Activated T-helper 1 cell treated with anti-CD3 and anti-CD28 coated beads, Interleukin-2, amount 50 U/mL, for 16 hours (primary cell): Measurements from ENCODE around the gene MYO19.

Experiments
- DNase-seq, 2 donors: peaks; one replicate each; pipeline ENCODE4 v3.0.0-alpha.2; 2020; ENCODE audit warnings: low read depth in 1 of 2, low spot score in 1 of 2

Gene MYO19, protein sequence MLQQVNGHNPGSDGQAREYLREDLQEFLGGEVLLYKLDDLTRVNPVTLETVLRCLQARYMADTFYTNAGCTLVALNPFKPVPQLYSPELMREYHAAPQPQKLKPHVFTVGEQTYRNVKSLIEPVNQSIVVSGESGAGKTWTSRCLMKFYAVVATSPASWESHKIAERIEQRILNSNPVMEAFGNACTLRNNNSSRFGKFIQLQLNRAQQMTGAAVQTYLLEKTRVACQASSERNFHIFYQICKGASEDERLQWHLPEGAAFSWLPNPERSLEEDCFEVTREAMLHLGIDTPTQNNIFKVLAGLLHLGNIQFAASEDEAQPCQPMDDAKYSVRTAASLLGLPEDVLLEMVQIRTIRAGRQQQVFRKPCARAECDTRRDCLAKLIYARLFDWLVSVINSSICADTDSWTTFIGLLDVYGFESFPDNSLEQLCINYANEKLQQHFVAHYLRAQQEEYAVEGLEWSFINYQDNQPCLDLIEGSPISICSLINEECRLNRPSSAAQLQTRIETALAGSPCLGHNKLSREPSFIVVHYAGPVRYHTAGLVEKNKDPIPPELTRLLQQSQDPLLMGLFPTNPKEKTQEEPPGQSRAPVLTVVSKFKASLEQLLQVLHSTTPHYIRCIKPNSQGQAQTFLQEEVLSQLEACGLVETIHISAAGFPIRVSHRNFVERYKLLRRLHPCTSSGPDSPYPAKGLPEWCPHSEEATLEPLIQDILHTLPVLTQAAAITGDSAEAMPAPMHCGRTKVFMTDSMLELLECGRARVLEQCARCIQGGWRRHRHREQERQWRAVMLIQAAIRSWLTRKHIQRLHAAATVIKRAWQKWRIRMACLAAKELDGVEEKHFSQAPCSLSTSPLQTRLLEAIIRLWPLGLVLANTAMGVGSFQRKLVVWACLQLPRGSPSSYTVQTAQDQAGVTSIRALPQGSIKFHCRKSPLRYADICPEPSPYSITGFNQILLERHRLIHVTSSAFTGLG

DNA sequence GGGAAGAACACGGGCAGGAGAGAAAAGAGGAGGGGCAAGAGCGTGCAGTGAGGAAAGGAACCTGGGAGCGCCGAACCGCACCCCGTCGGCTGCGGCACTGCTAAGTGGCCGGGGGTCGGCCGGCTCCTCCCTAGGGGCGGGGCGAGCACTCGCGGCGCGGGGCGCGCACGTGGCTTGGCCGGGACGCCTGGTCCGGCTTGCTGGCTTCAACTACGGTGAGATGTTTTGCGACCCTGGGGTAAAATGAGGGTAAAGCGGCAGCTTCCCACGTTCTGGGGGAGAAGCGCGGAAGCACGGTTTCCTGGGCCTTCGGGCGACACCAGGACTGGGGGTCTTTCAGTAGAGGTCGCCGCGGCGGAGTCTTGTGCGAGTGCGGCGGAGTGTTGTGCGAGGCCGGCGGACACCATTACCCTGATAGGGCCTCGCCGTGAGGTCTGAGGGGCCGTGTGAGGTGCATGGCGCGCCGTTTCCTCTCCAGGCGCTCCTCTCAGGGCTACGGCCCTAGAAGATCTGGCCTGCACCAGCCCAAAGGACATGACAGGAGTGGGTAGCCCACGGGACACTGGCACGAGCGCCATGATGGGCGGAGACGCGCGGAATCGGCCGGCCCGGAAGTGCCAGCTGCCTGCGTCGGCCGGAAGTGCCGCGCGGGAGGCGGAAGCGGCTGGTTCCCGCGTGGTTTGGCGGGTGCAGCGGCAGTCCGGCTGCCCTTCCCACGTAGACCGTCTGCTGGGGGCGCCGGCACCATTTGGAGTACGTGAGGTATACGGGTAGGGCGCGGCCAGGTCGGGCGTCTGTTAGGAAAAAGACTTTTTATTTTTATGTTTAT lies at the start of gene MYO19, which contains the start of gene PIGW:
TSS of gene MYO19 (minus strand) at position 29 of the 829 bp plus-strand sequence. CDS start 2,330 bp downstream, outside the sequence.
TSS of gene PIGW (plus strand) at position 148 of the 829 bp plus-strand sequence. CDS start 2,115 bp downstream, outside the sequence.
- peak; percentile 68 to 84 for DNase-seq

DNA sequence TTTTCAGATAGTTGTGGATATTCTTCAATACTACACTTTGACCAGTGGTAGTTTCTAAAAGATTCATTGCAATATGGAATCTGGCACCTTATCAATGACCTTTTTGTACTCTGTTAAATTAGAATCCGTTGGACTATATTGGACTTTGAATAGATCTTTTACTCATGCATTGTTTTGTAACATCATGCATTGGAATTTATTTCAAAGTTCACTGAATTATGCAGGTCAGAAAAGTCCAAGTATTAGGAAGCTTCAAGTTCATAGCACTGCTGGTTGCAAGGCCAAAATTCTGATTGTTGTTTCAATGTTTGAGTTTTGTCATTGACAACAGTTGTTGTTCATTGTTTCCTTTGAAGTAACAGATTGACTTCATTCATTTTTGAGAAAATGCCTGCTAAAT lies 49.1 kb upstream of the MYO19 start:
- DNase-seq: no peak

DNA sequence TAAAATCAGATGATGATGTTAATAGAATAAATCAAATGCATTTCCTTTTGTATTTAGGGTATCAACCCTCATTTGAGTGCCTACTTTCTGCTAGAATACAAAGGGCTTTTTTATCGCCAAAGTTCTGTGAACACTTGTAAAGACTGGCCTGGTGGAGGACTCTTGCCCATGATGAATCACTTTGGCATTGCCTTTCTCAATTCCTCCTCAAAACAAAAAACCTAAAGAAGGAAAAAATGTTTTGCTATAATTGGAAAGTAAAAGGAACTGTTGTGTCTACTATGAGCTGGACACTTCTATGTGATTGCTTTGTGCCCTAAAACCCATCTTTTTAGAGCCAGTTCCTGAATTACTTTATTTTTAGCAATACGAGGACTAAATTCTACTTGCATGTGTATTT lies 44.0 kb upstream of the MYO19 start:
- DNase-seq: no peak

DNA sequence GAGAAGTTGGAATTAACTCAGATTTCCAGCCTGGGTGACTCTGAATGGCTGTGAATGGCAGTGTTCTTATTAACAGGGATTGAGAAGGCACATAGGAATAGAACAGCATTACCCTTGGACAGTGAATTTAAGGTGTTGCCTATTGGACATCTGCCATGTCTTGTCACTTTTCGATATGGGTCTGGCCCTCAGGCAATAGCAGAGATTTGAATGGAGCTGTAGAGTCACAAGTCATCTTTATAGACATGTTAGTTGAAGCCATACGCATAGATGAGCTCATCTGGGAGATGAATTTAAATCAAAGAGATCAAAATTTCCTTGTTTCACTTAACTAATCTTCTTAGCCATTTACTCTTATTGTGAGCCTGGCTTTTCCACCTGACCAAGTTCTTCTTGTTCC lies 42.1 kb upstream of the MYO19 start:
- DNase-seq: no peak

DNA sequence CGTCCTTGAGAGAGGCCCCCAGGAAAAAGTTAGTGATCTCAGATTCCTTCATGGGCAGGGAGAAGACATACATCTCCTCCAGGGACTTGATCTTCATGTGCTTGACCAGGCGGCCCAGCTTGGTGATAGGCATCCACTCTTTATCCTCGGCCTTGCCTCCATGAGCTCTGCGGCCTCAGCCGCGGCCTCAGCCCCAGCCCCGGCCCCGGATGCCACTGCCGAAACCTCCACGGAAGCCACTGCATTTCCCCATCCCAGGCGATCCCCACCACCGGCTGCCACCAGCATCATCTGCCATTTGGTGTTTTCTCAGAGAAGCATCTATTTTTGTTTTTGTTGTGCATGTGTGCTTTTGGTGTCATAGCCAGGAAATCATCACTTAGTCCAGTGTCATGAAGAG lies 40.4 kb upstream of the MYO19 start:
- DNase-seq: no peak

DNA sequence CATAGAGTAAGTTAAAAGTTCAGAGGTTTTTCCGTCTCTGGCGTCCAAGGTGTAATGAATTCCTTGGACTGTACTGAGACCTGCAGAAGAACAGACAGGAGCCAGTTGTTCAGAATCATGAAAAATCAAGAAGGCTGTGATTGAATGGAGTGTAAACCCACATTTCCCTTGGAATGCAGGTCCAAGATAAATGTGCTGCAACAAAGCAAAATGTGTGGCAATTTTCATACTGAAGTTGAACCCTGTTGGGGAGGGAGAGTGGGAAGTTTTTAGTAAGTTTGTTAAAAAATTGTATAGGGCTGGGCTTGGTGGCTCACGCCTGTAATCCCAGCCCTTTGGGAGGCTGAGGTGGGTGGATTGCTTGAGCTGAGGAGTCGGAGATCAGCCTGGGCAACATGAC lies 31.4 kb upstream of the MYO19 start:
- no peak for DNase-seq

DNA sequence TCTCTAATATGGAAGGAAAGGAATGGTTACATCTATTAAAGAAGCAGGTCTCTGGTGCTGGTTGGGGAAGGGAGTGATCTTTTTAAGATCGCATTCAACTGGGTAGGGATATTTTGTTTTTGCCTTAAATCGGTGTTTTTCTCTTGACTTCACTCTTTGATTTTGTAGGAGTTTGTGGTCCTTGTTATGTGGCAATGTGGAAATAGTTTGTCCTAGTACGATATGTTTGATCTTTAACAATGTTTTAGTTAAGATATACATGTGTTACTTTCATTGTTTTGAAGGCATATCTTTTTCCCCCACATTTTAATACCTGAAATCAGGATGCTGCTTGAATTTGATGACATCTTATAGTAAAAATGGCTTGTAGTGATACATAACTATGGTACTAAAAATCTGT lies 18.8 kb upstream of the MYO19 start:
- no peak for DNase-seq

DNA sequence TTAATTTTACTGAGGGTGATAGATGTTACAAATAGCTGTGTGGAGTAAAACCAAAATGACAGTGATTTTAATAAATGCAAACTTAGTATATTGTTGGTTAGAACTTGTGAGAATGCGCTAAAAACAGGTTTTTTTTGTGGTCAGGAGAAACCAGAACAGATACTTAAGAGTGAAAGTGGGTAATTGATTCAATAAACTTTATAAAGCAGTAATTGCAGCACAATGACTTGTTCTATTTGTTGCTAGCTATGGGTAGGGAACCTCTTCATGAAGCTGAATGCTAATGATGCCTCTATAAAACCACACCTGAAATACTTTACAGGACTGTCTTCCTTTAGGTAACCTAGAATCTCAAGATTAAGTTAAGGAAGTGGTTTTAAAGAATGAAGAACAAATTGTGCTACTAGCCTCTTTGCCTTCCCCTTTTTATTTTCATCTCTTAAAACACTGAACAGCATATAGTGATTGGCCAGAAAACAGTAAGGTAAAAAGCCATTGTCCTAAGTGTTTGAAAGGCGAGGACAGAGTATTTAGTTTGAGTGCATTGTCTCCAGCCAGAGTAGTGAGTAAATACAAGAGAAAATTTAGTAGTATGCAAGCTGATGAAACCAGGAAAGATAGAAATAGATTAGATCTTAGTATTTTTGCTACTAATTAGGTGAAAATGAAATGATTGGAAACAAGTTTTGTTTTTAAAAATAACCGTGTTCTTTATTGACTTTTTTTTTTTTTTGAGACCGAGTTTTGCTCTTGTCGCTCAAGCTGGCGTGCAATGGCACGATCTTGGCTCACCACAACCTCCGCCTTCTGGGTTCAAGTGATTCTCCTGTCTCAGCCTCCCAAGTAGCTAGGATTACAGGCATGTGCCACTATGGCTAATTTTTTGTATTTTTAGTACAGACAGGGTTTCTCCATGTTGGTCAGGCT lies 16.1 kb upstream of the MYO19 start:
- no peak for DNase-seq

DNA sequence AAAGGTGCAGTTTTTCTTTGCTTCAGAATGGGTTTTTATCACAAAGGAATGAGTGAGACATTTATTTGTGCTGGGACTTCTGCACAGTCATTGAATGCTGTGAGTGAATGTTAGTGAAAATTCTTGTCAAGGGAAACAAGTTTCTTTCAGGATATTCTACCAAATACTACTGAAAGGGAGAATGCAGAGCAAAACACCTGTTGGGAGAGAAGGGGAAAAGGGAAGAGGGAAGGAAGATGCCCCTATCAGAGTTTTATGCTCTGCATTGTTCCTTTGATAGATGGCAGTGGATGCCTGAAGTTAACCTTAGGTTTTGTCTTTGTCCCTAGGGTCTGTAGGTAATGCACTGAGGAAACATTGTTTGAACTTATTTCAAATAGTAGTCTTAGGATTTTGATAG lies 13.1 kb upstream of the MYO19 start:
- DNase-seq: no peak

DNA sequence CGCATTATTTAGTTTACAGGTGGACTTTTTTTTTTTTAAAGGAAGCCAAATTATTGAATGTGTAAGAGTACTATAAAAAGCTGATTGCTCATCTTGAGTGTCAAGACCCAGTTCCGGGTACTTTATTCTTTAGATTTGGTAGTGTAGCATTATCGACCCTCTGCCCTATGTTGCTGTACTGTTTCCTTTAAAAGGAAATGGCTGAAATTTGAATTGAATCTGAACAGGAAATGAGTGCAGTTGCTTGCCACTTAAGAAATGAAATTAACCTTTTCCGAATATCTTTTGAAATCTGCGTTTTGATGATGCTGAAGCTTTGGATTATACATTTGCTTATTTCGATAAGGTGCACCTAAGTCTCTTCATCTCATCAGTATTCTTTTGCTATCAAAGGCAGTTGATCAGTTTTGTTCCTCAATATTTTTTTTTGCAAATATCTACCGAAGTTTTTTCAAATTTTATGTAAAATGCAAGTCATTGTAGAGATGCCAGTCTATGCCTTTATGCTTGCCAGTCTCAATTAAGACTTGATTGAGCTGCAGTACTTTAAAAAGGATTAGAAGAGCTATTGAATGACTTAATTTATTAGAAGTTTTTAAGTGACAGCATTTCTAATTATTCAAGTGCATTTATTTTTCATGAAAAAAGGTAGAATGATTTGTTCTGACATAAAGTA lies 11.9 kb upstream of the MYO19 start:
- no peak for DNase-seq

DNA sequence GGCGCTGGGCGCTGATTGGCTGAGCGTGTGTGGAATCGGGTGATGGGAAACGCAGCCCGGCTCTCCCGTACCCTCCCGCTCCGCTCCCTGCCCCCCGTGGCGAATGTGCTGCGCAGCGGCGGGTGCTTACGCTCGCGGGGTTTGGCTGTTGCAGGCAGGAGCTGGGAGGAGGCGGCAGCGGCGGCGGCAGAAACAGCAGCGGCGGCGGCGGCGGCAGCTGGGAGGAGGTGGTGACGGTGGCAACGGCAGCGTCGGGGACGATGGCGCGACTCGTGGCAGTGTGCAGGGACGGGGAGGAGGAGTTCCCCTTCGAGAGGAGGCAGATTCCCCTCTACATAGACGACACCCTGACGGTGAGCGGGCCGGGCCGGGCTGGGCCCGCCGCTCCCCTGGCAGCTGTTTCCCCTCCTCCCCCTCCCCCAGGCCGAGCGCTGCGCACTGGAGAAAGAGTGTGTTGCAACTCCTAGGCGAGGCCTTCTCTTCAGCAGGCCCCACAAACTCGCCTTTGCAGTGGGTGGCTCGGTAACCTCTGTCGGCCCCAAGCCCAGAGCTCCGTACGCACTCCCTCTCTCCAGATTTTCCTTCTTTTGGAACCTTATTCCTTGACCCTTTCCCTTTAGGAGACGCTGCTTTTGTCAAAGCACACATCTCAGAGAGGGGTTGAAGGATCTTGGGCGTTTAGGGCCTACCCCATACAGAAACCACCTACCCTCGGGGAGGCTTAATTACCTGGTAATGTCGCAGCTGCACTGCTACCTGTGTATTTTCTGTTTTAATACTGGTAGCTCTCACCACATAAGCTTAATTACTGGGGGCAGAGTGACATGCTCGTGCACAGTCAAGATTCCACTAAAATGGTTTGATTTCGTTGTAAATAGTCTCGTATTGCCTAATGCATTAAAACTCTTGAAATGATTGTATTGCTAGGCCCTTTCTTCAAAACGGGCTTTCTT lies 11.1 kb upstream of the MYO19 start:
- DNase-seq: peak; percentile 95

DNA sequence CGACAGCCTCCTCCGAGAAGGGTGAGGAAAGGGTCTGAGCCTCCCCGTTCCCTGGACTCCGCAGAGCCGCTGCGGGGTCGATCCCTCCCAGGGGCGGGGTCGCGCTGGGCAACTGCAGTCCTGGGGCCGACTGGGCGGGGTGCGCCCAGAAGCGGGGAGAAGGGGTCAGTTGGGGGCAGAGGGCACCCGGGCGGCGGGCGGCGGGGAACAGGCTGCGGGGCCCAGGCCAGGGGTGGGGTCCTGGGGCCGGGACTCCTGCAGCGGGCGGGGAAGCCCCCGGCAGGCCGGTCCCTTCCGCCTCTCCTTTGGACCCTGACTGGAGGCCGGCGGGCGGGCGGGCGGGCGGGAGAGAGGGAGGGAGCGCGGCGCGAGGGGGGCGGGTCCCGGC lies 10.4 kb upstream of the MYO19 start:
- DNase-seq: no peak

DNA sequence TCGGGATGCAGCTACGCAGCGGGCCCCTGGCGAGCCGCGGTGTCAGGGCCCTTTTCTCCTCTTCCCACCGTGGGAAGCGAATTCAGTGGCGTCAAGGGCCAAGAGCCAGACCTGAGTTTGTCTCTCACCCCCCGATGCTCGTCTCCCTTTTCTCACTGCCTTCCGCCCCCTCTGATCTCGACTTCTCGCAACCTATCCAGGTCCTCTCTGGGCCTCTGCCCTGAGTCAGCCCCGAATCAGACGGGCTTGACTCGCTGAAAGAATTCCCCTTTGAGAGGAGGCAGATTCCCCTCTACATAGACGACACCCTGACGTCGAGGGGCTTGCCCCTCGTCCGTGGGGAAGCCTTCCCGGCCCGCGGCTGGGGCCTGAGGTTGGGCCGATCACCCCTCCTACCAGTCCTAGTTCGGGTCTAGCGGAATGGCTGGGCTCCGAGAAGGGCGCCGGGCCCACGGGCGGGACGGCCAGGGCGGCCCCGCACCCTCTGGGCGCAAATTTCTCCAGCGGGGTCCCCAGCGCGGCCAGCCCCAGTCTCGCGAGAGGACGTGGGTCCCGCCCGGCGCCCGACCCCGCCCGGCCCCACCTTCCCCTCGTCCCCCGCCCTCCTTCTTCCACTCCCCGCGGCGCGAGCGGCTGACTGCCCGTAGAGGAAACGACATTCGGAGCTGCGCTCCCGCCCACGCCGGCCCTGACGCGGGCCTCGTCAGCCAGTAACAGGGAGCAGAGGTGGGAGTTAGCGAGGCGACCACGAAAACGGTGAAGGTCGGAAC lies 9.8 kb upstream of the MYO19 start, which contains the start of gene GGNBP2:
TSS of gene GGNBP2 (plus strand) at position 613 of the 770 bp plus-strand sequence. CDS start 806 bp downstream, outside the sequence.
- DNase-seq: peak; percentile 83 to 87

DNA sequence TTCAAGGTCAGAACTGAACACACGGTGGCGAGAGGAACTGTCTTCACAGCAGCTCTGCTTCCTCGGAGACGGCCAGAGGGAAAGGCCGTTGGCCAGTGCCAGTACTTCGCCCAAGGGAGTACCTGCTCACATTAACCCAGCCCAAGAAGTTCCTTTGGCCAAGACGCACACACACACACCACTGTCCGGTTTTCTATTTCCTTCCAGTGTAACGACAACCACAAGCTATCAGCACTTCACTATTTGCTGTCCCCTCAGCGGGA lies 9.3 kb upstream of the MYO19 start:
- DNase-seq: no peak

DNA sequence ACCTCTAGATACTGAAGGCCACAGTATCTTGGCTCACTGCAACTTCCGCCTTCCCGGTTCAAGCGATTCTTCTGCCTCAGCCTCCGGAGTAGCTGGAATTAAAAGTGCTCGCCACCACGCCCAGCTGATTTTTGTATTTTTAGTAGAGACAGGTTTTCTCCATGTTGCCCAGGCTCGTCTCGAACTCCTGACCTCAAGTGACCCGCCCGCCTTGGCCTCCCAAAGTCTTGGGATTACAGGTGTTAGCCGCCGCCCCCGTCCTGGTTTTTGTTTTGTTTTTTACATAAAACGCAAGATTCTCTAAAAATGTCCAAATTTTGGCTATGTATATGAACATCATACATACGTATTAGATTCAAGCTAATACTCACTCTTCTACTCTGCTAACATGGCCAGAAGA lies 8.1 kb upstream of the MYO19 start:
- no peak for DNase-seq

DNA sequence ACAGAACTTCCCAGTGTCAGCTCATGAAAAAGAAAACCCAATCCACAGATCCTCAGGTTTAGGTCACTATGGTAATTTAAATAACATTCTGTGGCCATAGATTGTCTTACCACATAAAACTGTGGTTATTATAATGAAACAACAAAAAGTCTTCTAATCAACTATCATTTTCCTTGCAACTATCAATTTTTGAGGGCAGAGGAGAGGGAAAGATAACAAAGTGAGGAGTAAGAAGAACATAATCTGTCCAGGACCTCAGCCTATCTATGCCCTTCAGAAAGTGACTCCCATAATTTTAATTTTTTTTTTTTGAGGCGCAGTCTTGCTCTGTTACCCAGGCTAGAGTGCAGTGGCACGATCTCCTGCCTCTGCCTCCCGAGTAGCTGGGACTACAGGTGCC lies 6.0 kb upstream of the MYO19 start:
- DNase-seq: no peak

DNA sequence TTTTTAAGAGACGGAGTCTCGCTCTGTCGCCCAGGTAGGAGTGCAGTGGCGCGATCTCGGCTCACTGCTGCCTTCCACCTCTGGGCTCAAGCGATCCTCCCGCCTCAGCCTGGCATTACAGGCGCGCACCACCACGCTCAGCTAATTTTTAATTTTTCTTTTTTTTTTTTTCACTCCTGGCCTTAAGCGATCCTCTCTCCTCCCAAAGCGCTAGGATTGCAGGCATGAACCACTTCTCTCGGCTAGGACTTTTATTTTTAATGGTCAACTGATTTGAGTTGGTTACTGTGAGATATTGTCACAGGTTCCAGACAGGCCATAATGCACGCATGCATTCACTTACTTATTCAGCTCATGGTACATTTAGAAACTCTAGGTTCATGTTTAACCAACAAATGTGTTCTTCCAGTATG lies 1.0 kb upstream of the MYO19 start:
- DNase-seq: no peak
